CD14-positive monocyte (primary cell): Measurements from ENCODE around the gene RAE1. TPM values are rescaled to one million over a fixed set of nuclear protein-coding genes. Genes with fewer than 3 reads are reported as not detected.
A peak's percentile ranks its signal among the peaks of the same experiment; 100 is the strongest.
"Not testable (repeated sequence)": the region's sequence is repeated elsewhere in the genome, so short reads cannot be mapped to it uniquely, and the experiment has no call there.

Source experiments
- DNase-seq, 3 donors: peaks; one replicate each; pipeline ENCODE4 v3.0.0-alpha.2; 2011 to 2022
- H2AFZ ChIP-seq: 2 replicates; pipeline ENCODE4 v1.6.0; 2012; ENCODE audit warnings: mild to moderate bottlenecking, low read depth, low read length, inconsistent platforms; ENCODE audit not compliant: insufficient read depth, poor library complexity, severe bottlenecking
- H3K27ac ChIP-seq, 2 donors: 1 replicate in 1 of 2; 2 replicates in 1 of 2; pipeline ENCODE4 v1.5.1; 2012 to 2013; ENCODE audit warnings: low read length in 2 of 2, control low read depth in 1 of 2, inconsistent platforms in 1 of 2, low read depth in 1 of 2, mild to moderate bottlenecking in 1 of 2
- H3K27me3 ChIP-seq, 2 donors: one replicate each; pipeline versions ENCODE4 v1.6.0 to v1.6.1; 2011 to 2013; ENCODE audit warnings: low read length in 2 of 2; ENCODE audit not compliant: control insufficient read depth in 2 of 2, insufficient read depth in 2 of 2
- H3K36me3 ChIP-seq, 2 donors: replicated peaks in 1 of 2; 1 replicate in 1 of 2; 2 replicates in 1 of 2; pipeline versions ENCODE4 v1.5.1 to v1.6.1; 2012 to 2013; ENCODE audit warnings: low read length in 2 of 2, control low read depth in 1 of 2, inconsistent platforms in 1 of 2, mild to moderate bottlenecking in 1 of 2; ENCODE audit not compliant: insufficient read depth in 2 of 2, control insufficient read depth in 1 of 2
- H3K4me1 ChIP-seq, 2 donors: 1 replicate in 1 of 2; 2 replicates in 1 of 2; pipeline versions ENCODE4 v1.5.1 to v1.6.1; 2012 to 2013; ENCODE audit warnings: low read length in 2 of 2, control low read depth in 1 of 2, inconsistent platforms in 1 of 2, mild to moderate bottlenecking in 1 of 2, moderate library complexity in 1 of 2; ENCODE audit not compliant: insufficient read depth in 2 of 2, control insufficient read depth in 1 of 2
- H3K4me2 ChIP-seq: replicated peaks from 2 replicates; pipeline ENCODE3; 2012; ENCODE audit warnings: low read length, moderate library complexity, mild to moderate bottlenecking; ENCODE audit not compliant: poor library complexity, severe bottlenecking; ENCODE audit errors: extremely low read depth
- H3K4me3 ChIP-seq, 3 experiments: fragments of 200-600 bp in 1 of 3; sonication (generic) in 1 of 3; replicated peaks in 1 of 3; 1 replicate in 2 of 3; 2 replicates in 1 of 3; pipeline ENCODE4 v1.5.1; 2011 to 2013; ENCODE audit warnings: low read length in 3 of 3, mild to moderate bottlenecking in 3 of 3, control low read depth in 2 of 3, low read depth in 2 of 3, inconsistent platforms in 1 of 3, moderate library complexity in 1 of 3
- H3K79me2 ChIP-seq: 2 replicates; pipeline ENCODE4 v1.6.0; 2012; ENCODE audit warnings: mild to moderate bottlenecking, control low read depth, inconsistent platforms, low read length, moderate library complexity; ENCODE audit not compliant: insufficient read depth
- H3K9ac ChIP-seq: 2 replicates; pipeline ENCODE4 v1.6.0; 2017; ENCODE audit warnings: low read length, mild to moderate bottlenecking; ENCODE audit not compliant: insufficient read depth, poor library complexity, severe bottlenecking
- H3K9me3 ChIP-seq, 2 donors: replicated peaks in 1 of 2; 1 replicate in 1 of 2; 2 replicates in 1 of 2; pipeline versions ENCODE4 v1.5.1 to v1.6.1; 2012 to 2013; ENCODE audit warnings: low read length in 2 of 2, control low read depth in 1 of 2; ENCODE audit not compliant: control insufficient read depth in 1 of 2, insufficient read depth in 1 of 2
- H4K20me1 ChIP-seq: 2 replicates; pipeline ENCODE4 v1.6.0; 2012; ENCODE audit warnings: mild to moderate bottlenecking, low read length, control low read depth, moderate library complexity; ENCODE audit not compliant: insufficient read depth
- H3K27ac Mint-ChIP-seq, 7 donors: one replicate each; pipeline ENCODE4 v1.8.0; 2020; ENCODE audit warnings: mild to moderate bottlenecking in 7 of 7, mixed read lengths in 7 of 7, moderate library complexity in 6 of 7, inconsistent platforms in 2 of 7
- H3K27me3 Mint-ChIP-seq, 3 donors: one replicate each; pipeline ENCODE4 v1.8.0; 2021 to 2022; ENCODE audit warnings: low read depth in 3 of 3, mild to moderate bottlenecking in 3 of 3, mixed read lengths in 3 of 3, moderate library complexity in 3 of 3, inconsistent platforms in 1 of 3
- H3K36me3 Mint-ChIP-seq, 2 donors: one replicate each; pipeline ENCODE4 v1.8.0; 2020; ENCODE audit warnings: mixed read lengths in 2 of 2, inconsistent platforms in 1 of 2, mild to moderate bottlenecking in 1 of 2
- H3K4me1 Mint-ChIP-seq: one replicate; pipeline ENCODE4 v1.8.0; 2020; ENCODE audit warnings: mild to moderate bottlenecking, mixed read lengths
- H3K4me3 Mint-ChIP-seq, 2 donors: one replicate each; pipeline ENCODE4 v1.8.0; 2020; ENCODE audit warnings: mild to moderate bottlenecking in 2 of 2, mixed read lengths in 2 of 2, moderate library complexity in 1 of 2
- H3K9me3 Mint-ChIP-seq, 7 donors: one replicate each; pipeline ENCODE4 v1.8.0; 2020 to 2022; ENCODE audit warnings: mixed read lengths in 7 of 7, mild to moderate bottlenecking in 6 of 7, moderate library complexity in 6 of 7, inconsistent platforms in 2 of 7
- WGBS: methylation state at CpG from one replicate; pipeline ENCODE4 v1.1.5; 2013; ENCODE audit warnings: missing lambda C conversion rate; ENCODE audit not compliant: insufficient coverage; 5-methylcytosine and 5-hydroxymethylcytosine counted together
- intact Hi-C, 2 donors: fragments of 100-400 bp; cut with micrococcal nuclease; formaldehyde crosslinking; loops; one replicate each; pipeline versions ENCODE4 v1.15.0 to v1.15.1; 2023
- polyA plus RNA-seq, 3 donors: library from polyadenylated mRNA; depleted of rRNA in 1 of 3; unstranded in 2 of 3; stranded (reverse) in 1 of 3; fragments of 300-500 nt in 2 of 3; fragments of >200 nt in 1 of 3; fragmentation: Illumina TruSeq in 2 of 3; gene quantifications; 1 replicate in 2 of 3; 2 replicates in 1 of 3; pipeline ENCODE4 v1.2.3, GENCODE V29; 2012 to 2021
- TF ChIP-seq, protein P1 (sequence below): fragments of 200-600 bp; IDR thresholded peaks from one replicate; pipeline ENCODE4 v1.8.0; 2022; ENCODE audit warnings: antibody characterized with exemption, mild to moderate bottlenecking

RAE1 gene
- polyA plus RNA-seq, 3 donors: 15.8 to 27.5 (median 21.7) TPM

- Mint-ChIP-seq H3K4me1 (peaks cover 33% of the 10 kb centered on the region), H3K4me3 (no peak overlapping the region), H3K27ac (peak overlapping the region in 4 of 7 donors; percentile 25 to 58 (median 40)), H3K27me3 (peaks cover 1 to 8% (median 2%) of the 10 kb centered on the region in 3 donors), H3K36me3 (no peaks in the 10 kb centered on the region), H3K9me3 (peaks cover 0 to 5% (median 0%) of the 10 kb centered on the region in 7 donors)
- H3K27ac ChIP-seq: peak overlapping the region in 1 of 2 donors; percentile 32
- no peak overlapping the region for H3K9ac ChIP-seq
- H3K4me2 ChIP-seq: no peak overlapping the region
- intact Hi-C loops: no loop called here
- peak overlapping the region; percentile 9 for H2AFZ ChIP-seq
- TF ChIP-seq, protein P1, sequence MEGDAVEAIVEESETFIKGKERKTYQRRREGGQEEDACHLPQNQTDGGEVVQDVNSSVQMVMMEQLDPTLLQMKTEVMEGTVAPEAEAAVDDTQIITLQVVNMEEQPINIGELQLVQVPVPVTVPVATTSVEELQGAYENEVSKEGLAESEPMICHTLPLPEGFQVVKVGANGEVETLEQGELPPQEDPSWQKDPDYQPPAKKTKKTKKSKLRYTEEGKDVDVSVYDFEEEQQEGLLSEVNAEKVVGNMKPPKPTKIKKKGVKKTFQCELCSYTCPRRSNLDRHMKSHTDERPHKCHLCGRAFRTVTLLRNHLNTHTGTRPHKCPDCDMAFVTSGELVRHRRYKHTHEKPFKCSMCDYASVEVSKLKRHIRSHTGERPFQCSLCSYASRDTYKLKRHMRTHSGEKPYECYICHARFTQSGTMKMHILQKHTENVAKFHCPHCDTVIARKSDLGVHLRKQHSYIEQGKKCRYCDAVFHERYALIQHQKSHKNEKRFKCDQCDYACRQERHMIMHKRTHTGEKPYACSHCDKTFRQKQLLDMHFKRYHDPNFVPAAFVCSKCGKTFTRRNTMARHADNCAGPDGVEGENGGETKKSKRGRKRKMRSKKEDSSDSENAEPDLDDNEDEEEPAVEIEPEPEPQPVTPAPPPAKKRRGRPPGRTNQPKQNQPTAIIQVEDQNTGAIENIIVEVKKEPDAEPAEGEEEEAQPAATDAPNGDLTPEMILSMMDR: no peak
- no peaks in the 10 kb centered on the region for H3K79me2 ChIP-seq
- H3K36me3 ChIP-seq: no peaks in the 10 kb centered on the region
- DNase-seq: peak in 2 of 3 donors; percentile 47 to 50
- no peaks in the 10 kb centered on the region for H3K9me3 ChIP-seq
- WGBS: 18% methylated on average over 5 of the region's 6 CpGs
- no peaks in the 10 kb centered on the region for H4K20me1 ChIP-seq
- peaks cover 21 to 27% of the 10 kb centered on the region in 2 donors for H3K4me1 ChIP-seq
- no peaks in the 10 kb centered on the region for H3K27me3 ChIP-seq
- H3K4me3 ChIP-seq: no peak overlapping the region
Observed at GRCh38 chr20:57417051-57417689, 66.1 kb downstream of the RAE1 start.

GRCh38 chr20:57417830-57418780 lies 67.0 kb downstream of the RAE1 start:
- Mint-ChIP-seq H3K27ac (no peak overlapping the region), H3K4me1 (peaks cover 29% of the 10 kb centered on the region), H3K36me3 (no peaks in the 10 kb centered on the region), H3K9me3 (peaks cover 0 to 7% (median 0%) of the 10 kb centered on the region in 7 donors), H3K27me3 (peaks cover 1 to 10% (median 2%) of the 10 kb centered on the region in 3 donors), H3K4me3 (peak overlapping the region in 1 of 2 donors; percentile 29)
- H3K27me3 ChIP-seq: no peaks in the 10 kb centered on the region
- H3K36me3 ChIP-seq: no peaks in the 10 kb centered on the region
- no peaks in the 10 kb centered on the region for H3K79me2 ChIP-seq
- no peak overlapping the region for H3K9ac ChIP-seq
- H4K20me1 ChIP-seq: no peaks in the 10 kb centered on the region
- no peak overlapping the region for H3K27ac ChIP-seq
- TF ChIP-seq, protein P1: no peak
- peaks cover 21 to 27% of the 10 kb centered on the region in 2 donors for H3K4me1 ChIP-seq
- no peak overlapping the region for H2AFZ ChIP-seq
- DNase-seq: no peak
- no peak overlapping the region for H3K4me3 ChIP-seq
- no peaks in the 10 kb centered on the region for H3K9me3 ChIP-seq
- 83% methylated on average over 16 of the region's 17 CpGs for whole genome bisulfite sequencing
- intact Hi-C loops: no loop called here
- H3K4me2 ChIP-seq: no peak overlapping the region

GRCh38 chr20:57419479-57419878 lies 68.4 kb downstream of the RAE1 start:
- H3K27me3 Mint-ChIP-seq, H3K9ac ChIP-seq, H3K79me2 ChIP-seq, intact Hi-C loops, H3K4me3 Mint-ChIP-seq, H3K4me2 ChIP-seq, H3K36me3 Mint-ChIP-seq, H3K27me3 ChIP-seq, H3K27ac ChIP-seq, H3K9me3 ChIP-seq, H3K36me3 ChIP-seq, H2AFZ ChIP-seq, H3K4me3 ChIP-seq, DNase-seq, H3K9me3 Mint-ChIP-seq, H3K27ac Mint-ChIP-seq, H4K20me1 ChIP-seq: not testable (repeated sequence)
- peaks cover 27 to 34% of the 10 kb centered on the region in 2 donors for H3K4me1 ChIP-seq
- peaks cover 37% of the 10 kb centered on the region for H3K4me1 Mint-ChIP-seq
- WGBS: no CpG with 5 or more reads among the region's 4 CpGs
